HepG2 (cell line): ENCODE results near the gene SLC36A3. TPM values are rescaled to one million over a fixed set of nuclear protein-coding genes. Genes with fewer than 3 reads are reported as not detected.

Experiments used
- CHD4 ChIP-seq: fragments of 200-600 bp; sonication (generic); IDR thresholded peaks from 2 replicates; pipeline ENCODE4 v1.7.0; 2017; ENCODE audit warnings: mild to moderate bottlenecking, low read length, borderline replicate concordance
- FOXP4 ChIP-seq: sonication (generic); formaldehyde crosslinking; IDR thresholded peaks from 2 replicates; pipeline ENCODE4 v1.4.0; 2020; ENCODE audit warnings: missing genetic modification reagents
- GPN1 ChIP-seq: sonication (generic); formaldehyde crosslinking; IDR thresholded peaks from 2 replicates; pipeline ENCODE4 v1.5.1; 2020; ENCODE audit warnings: missing genetic modification reagents, borderline replicate concordance
- MAFK ChIP-seq, 2 experiments: IDR thresholded peaks in 1 of 2; conservative IDR thresholded peaks in 1 of 2; 2 replicates each; pipeline ENCODE4 v1.6.1; 2011; ENCODE audit warnings: improper control_type of control experiment in 2 of 2, low read length in 2 of 2
- NR2C2 ChIP-seq: sonication (generic); formaldehyde crosslinking; IDR thresholded peaks from 2 replicates; pipeline ENCODE4 v1.4.0; 2020; ENCODE audit warnings: missing genetic modification reagents, mild to moderate bottlenecking, moderate library complexity, borderline replicate concordance
- ZNF318 ChIP-seq: sonication (generic); formaldehyde crosslinking; IDR thresholded peaks from 2 replicates; pipeline ENCODE4 v1.4.0; 2020; ENCODE audit warnings: mild to moderate bottlenecking, missing genetic modification reagents
- ZNF713 ChIP-seq: sonication (generic); formaldehyde crosslinking; IDR thresholded peaks from 2 replicates; pipeline ENCODE4 v1.4.0; 2020; ENCODE audit warnings: mild to moderate bottlenecking, missing genetic modification reagents
- ZNF749 ChIP-seq: sonication (generic); formaldehyde crosslinking; IDR thresholded peaks from 2 replicates; pipeline ENCODE4 v1.8.0; 2022; ENCODE audit warnings: mild to moderate bottlenecking, missing genetic modification reagents, moderate library complexity, borderline replicate concordance
- polyA plus RNA-seq, 8 experiments: library from polyadenylated mRNA; depleted of rRNA in 3 of 8; stranded (reverse) in 7 of 8; unstranded in 1 of 8; fragments of >200 nt; fragmentation: Illumina TruSeq in 4 of 8; extraction: Trizol in 4 of 8; gene quantifications; 2 replicates each; pipeline versions ENCODE4 v1.2.1 to v1.2.3, GENCODE V29; 2011 to 2016; ENCODE audit warnings: low read depth in 4 of 8, missing spikeins in 1 of 8, mixed read lengths in 1 of 8; ENCODE audit not compliant: insufficient read depth in 1 of 8
- total RNA-seq, 5 experiments: library from RNA; depleted of rRNA; stranded (reverse); fragments of >200 nt; fragmentation: Illumina TruSeq; extraction: Trizol; gene quantifications; 2 replicates each; pipeline ENCODE4 v1.2.3, GENCODE V29; 2016; ENCODE audit warnings: low read depth in 1 of 5
- TF ChIP-seq, protein P1 (sequence below): sonication (generic); formaldehyde crosslinking; IDR thresholded peaks from 2 replicates; pipeline ENCODE4 v1.8.0; 2022; ENCODE audit warnings: mild to moderate bottlenecking, missing genetic modification reagents; ENCODE audit not compliant: insufficient replicate concordance

SLC36A3 gene
- total and polyA plus RNA-seq, 2 of the 13 experiments (the other 11 are each of a cell fraction or from before 2014, with no cell fraction given) = not detected

DNA sequence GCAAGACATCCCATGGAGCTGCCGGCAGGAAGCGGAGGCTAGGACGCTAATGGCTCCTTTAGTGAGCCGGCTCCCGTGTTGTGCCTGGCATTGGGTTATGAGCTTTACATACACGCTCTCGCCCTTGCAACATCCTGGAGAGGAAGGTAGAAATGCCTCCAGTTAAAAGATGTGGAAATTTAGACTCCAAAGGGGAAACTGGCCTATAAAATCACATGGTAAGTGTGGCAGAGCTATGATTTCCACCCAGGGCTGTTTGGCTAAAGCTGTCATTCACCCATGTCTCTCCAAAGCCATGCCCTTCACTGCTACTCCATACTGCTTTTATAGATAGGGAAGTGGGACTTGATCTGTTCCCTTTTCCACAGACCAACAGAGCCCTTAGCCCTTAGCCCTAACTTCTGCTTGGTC lies 45.4 kb downstream of the SLC36A3 start (continued):
- TF ChIP-seq FOXP4 (CRISPR knock-in tag) = no peak
- TF ChIP-seq ZNF713 (CRISPR knock-in tag) = no peak
- TF ChIP-seq GPN1 = no peak
- TF ChIP-seq ZNF318 (CRISPR knock-in tag) = no peak
- TF ChIP-seq, protein P1, sequence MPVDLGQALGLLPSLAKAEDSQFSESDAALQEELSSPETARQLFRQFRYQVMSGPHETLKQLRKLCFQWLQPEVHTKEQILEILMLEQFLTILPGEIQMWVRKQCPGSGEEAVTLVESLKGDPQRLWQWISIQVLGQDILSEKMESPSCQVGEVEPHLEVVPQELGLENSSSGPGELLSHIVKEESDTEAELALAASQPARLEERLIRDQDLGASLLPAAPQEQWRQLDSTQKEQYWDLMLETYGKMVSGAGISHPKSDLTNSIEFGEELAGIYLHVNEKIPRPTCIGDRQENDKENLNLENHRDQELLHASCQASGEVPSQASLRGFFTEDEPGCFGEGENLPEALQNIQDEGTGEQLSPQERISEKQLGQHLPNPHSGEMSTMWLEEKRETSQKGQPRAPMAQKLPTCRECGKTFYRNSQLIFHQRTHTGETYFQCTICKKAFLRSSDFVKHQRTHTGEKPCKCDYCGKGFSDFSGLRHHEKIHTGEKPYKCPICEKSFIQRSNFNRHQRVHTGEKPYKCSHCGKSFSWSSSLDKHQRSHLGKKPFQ (CRISPR knock-in tag) = no peak
- TF ChIP-seq MAFK (conservative IDR thresholded peaks at IDR 0.05 in 1 of 2, IDR thresholded peaks at IDR 0.05 in 1 of 2; ENCODE audit: low read length in 2 of 2) = no peak
- TF ChIP-seq NR2C2 (CRISPR knock-in tag) = no peak
- no peak for TF ChIP-seq ZNF749 (CRISPR knock-in tag)
- no peak for TF ChIP-seq CHD4
